ENCODE results near the gene PLA2G4E. TPM values are rescaled to one million over a fixed set of nuclear protein-coding genes. Genes with fewer than 3 reads are reported as not detected.

PLA2G4E gene
- total and polyA plus RNA-seq, 2 of the 13 experiments (the other 11 are each of a cell fraction or from before 2014, with no cell fraction given) = not detected

GRCh38 chr15:41940441-41940857 lies 80.4 kb downstream of the PLA2G4E start:
- intact Hi-C loops (cut with micrococcal nuclease; ENCODE audit: unreplicated experiment) (no loop called here), in situ Hi-C loops (cut with HindIII; ENCODE audit: extremely low pct_ligation_motif_present, low pct_unique_long_range_greater_than_20kb) (no loop called here)
- Histone ChIP-seq H3K9me3 (ENCODE audit: low read length) (no peaks in the 10 kb centered on the region), H3K36me3 (replicated peaks in 1 of 2; ENCODE audit: control insufficient read depth in 1 of 2, insufficient read depth in 2 of 2, low read length in 2 of 2) (peaks cover 2 to 6% of the 10 kb centered on the region in 2 experiments; a peak in 2 of 5 replicates), H3K4me2 (ENCODE audit: low read depth, low read length) (no peak overlapping the region), H4K20me1 (ENCODE audit: insufficient read depth, low read length) (no peaks in the 10 kb centered on the region), H3K9ac (ENCODE audit: insufficient read depth, low read depth, low read length) (no peak overlapping the region), H3K27me3 (ENCODE audit: control insufficient read depth in 1 of 2, insufficient read depth in 2 of 2, low read length in 2 of 2) (no peaks in the 10 kb centered on the region), H3K79me2 (ENCODE audit: insufficient read depth, low read length) (no peaks in the 10 kb centered on the region), H2AFZ (ENCODE audit: low read length) (no peak overlapping the region), H3K4me1 (ENCODE audit: insufficient read depth, low read length) (peaks cover 16% of the 10 kb centered on the region), H3K4me3 (replicated peaks in 1 of 3; ENCODE audit: insufficient read depth in 1 of 3, low read depth in 2 of 3, low read length in 3 of 3) (no peak overlapping the region), H3K27ac (ENCODE audit: extremely low read length, insufficient read depth, low read length) (no peak overlapping the region)
- TF ChIP-seq KMT2B (CRISPR knock-in tag; IDR thresholded peaks at IDR 0.05) (no peak), ZNF782 (CRISPR knock-in tag; IDR thresholded peaks at IDR 0.05; ENCODE audit: borderline replicate concordance) (no peak), ISX (CRISPR knock-in tag; conservative IDR thresholded peaks at IDR 0.05) (no peak), SETDB1 (CRISPR knock-in tag; IDR thresholded peaks at IDR 0.05; ENCODE audit: borderline replicate concordance) (no peak), DNMT1 (CRISPR knock-in tag; IDR thresholded peaks at IDR 0.05) (no peak), KDM5B (CRISPR knock-in tag; IDR thresholded peaks at IDR 0.05; ENCODE audit: borderline replicate concordance) (no peak), GLMP (CRISPR knock-in tag; IDR thresholded peaks at IDR 0.05; ENCODE audit: borderline replicate concordance) (no peak), ZNF121 (CRISPR knock-in tag; IDR thresholded peaks at IDR 0.05) (no peak)
- BruUV-seq (replicated peaks) = no TSS peak
- FAIRE-seq = no peak
- ChIA-PET POLR2A (no interaction called here), CTCF (ENCODE audit: low intra/inter-chr PET ratio, low total read pairs) (no interaction called here)
- peak; percentile 20 for DNase-seq (ENCODE audit: low spot score)
- WGBS (ENCODE audit: low lambda C conversion rate) = 94% methylated on average over 8 of the region's 13 CpGs
- ATAC-seq = no peak

- no peak overlapping the region for H2AFZ ChIP-seq (ENCODE audit: low read length)
- no peaks in the 10 kb centered on the region for H3K9me3 ChIP-seq (ENCODE audit: low read length)
- FAIRE-seq (no peak), ATAC-seq (no peak), DNase-seq (ENCODE audit: low spot score) (no peak)
- no peak overlapping the region for H3K4me2 ChIP-seq (ENCODE audit: low read depth, low read length)
- no peak overlapping the region for H3K9ac ChIP-seq (ENCODE audit: insufficient read depth, low read depth, low read length)
- peaks cover 2 to 6% of the 10 kb centered on the region in 2 experiments; a peak in 2 of 5 replicates for H3K36me3 ChIP-seq (replicated peaks in 1 of 2; ENCODE audit: control insufficient read depth in 1 of 2, insufficient read depth in 2 of 2, low read length in 2 of 2)
- H3K79me2 ChIP-seq (ENCODE audit: insufficient read depth, low read length) = no peaks in the 10 kb centered on the region
- H3K27me3 ChIP-seq (ENCODE audit: control insufficient read depth in 1 of 2, insufficient read depth in 2 of 2, low read length in 2 of 2) = no peaks in the 10 kb centered on the region
- no peak overlapping the region for H3K27ac ChIP-seq (ENCODE audit: extremely low read length, insufficient read depth, low read length)
- no peak overlapping the region for H3K4me3 ChIP-seq (replicated peaks in 1 of 3; ENCODE audit: insufficient read depth in 1 of 3, low read depth in 2 of 3, low read length in 3 of 3)
- BruUV-seq (replicated peaks) = no TSS peak
- in situ Hi-C loops (cut with HindIII; ENCODE audit: extremely low pct_ligation_motif_present, low pct_unique_long_range_greater_than_20kb) (no loop called here), intact Hi-C loops (cut with micrococcal nuclease; ENCODE audit: unreplicated experiment) (no loop called here)
- POLR2A ChIA-PET = interaction anchor here (0.7 kb wide), 1 partner anchor 499 kb away, joined by 3 read pairs; no protein-coding TSS in a partner anchor
- no peaks in the 10 kb centered on the region for H4K20me1 ChIP-seq (ENCODE audit: insufficient read depth, low read length)
- H3K4me1 ChIP-seq (ENCODE audit: insufficient read depth, low read length) = peaks cover 14% of the 10 kb centered on the region
- TF ChIP-seq ZBTB33 (CRISPR knock-in tag; IDR thresholded peaks at IDR 0.05) (0 out of 2 replicates have a peak, but pooled peaks have one; percentile 7), DPF2 (CRISPR knock-in tag; IDR thresholded peaks at IDR 0.05; ENCODE audit: borderline replicate concordance, low read depth) (no peak)
- WGBS (ENCODE audit: low lambda C conversion rate) = 98% methylated on average over 9 of the region's 9 CpGs
- CTCF ChIA-PET (ENCODE audit: low intra/inter-chr PET ratio, low total read pairs) = no interaction called here
Measured at GRCh38 chr15:41939986-41940385, 80.9 kb downstream of the PLA2G4E start.

Data from HepG2 (cell line).